Measurements from ENCODE around the gene PLCB4.

- TF ChIP-seq POLR2A (IDR thresholded peaks at IDR 0.05) (no peak), CTCF (IDR thresholded peaks at IDR 0.05 in 4 of 5, conservative IDR thresholded peaks at IDR 0.05 in 1 of 5) (no peak)
Measured at GRCh38 chr20:9280666-9281065, 211.8 kb downstream of the PLCB4 start.

Data from gastrocnemius medialis (tissue), 4 donors.